IPS-15b (cell line): Measurements from ENCODE around the gene TPSD1.

ENCODE experiments used
- H3K27me3 ChIP-seq: one replicate; pipeline ENCODE4 v1.6.1; 2013; ENCODE audit warnings: low read length; ENCODE audit not compliant: control insufficient read depth, insufficient read depth
- H3K36me3 ChIP-seq: one replicate; pipeline ENCODE4 v1.6.1; 2013; ENCODE audit warnings: low read length; ENCODE audit not compliant: control insufficient read depth, insufficient read depth
- H3K4me1 ChIP-seq: one replicate; pipeline ENCODE4 v1.6.1; 2013; ENCODE audit warnings: mild to moderate bottlenecking, low read length; ENCODE audit not compliant: control insufficient read depth, insufficient read depth
- H3K4me3 ChIP-seq: one replicate; pipeline ENCODE4 v1.5.1; 2013; ENCODE audit warnings: low read depth, low read length
- H3K9ac ChIP-seq: one replicate; pipeline ENCODE4 v1.6.1; 2013; ENCODE audit warnings: low read depth, mild to moderate bottlenecking, low read length
- H3K9me3 ChIP-seq: one replicate; pipeline ENCODE4 v1.6.1; 2013; ENCODE audit warnings: mild to moderate bottlenecking, low read length; ENCODE audit not compliant: control insufficient read depth, insufficient read depth

Gene TPSD1

GRCh38 chr16:1272453-1273198, 16.8 kb downstream of the TPSD1 start:
- Histone ChIP-seq H3K4me1 (no peaks in the 10 kb centered on the region), H3K27me3 (no peaks in the 10 kb centered on the region), H3K9ac (no peak overlapping the region), H3K4me3 (no peak overlapping the region), H3K9me3 (no peaks in the 10 kb centered on the region), H3K36me3 (no peaks in the 10 kb centered on the region)

GRCh38 chr16:1273816-1274215, 17.9 kb downstream of the TPSD1 start:
- no peak overlapping the region for H3K4me3 ChIP-seq
- H3K9ac ChIP-seq, result no peak overlapping the region
- H3K36me3 ChIP-seq, result no peaks in the 10 kb centered on the region
- no peaks in the 10 kb centered on the region for H3K27me3 ChIP-seq
- no peaks in the 10 kb centered on the region for H3K9me3 ChIP-seq
- peaks cover 2% of the 10 kb centered on the region for H3K4me1 ChIP-seq

- H3K4me3 ChIP-seq, result no peak overlapping the region
- H3K4me1 ChIP-seq, result peaks cover 2% of the 10 kb centered on the region
- H3K27me3 ChIP-seq, result no peaks in the 10 kb centered on the region
- H3K9ac ChIP-seq, result no peak overlapping the region
- H3K9me3 ChIP-seq, result no peaks in the 10 kb centered on the region
- H3K36me3 ChIP-seq, result no peaks in the 10 kb centered on the region
Observed at GRCh38 chr16:1274767-1275166, 18.9 kb downstream of the TPSD1 start.

DNA sequence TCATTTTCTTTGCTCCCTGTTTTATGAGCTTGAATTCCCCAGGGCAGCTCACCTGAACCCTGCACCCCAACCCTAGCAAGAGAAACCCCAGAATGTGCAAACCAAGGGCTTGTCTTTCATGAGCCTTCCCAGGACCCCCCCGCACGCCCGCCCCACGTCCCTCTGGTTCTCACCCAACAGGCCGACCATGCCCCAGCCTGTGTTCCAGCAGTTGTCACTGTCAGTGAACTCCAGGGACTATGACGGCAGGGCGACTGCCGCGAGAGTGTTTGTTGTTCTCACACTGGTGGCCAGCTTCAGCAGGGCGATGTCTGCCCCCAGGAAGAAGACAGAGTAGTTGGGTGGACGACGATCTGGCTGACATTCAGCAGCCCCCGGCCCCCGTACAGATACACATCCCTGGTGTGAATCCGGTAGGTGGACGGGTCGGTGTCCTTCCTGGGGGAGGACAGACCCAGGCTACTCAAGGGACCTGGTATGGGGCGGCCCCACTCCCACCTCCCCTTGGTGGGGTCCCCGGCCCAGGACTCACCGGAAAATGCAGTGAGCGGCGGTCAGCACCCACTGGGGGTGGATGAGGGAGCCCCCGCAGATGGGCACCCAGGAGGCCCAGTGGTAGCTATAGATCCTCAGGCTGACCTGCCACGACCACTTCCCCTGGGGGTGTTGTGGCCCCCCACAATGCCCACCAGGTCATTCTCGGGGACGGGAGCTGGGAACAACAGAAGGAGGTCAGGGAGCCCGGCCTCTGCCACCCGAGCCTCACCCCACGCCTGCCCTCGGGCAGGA, 20.1 kb downstream of the TPSD1 start:
- Histone ChIP-seq H3K9ac (no peak overlapping the region), H3K27me3 (no peaks in the 10 kb centered on the region), H3K9me3 (no peaks in the 10 kb centered on the region), H3K36me3 (no peaks in the 10 kb centered on the region), H3K4me3 (no peak overlapping the region), H3K4me1 (peaks cover 2% of the 10 kb centered on the region)

DNA sequence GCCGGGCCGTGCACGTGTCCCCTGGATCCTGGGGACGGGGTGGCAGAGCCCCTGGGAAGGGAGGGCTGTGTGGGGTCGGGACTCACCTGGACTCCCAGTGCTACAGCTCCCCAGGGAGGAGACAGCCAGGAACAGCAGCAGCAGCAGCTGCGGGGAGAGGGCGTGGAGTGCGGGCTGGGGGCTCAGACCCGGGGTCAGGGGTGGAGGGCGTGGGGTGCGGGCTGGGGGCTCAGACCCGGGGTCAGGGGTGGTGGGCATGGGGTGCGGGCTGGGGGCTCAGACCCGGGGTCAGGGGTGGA, 20.7 kb downstream of the TPSD1 start:
- Histone ChIP-seq H3K36me3 (no peaks in the 10 kb centered on the region), H3K9ac (no peak overlapping the region), H3K9me3 (no peaks in the 10 kb centered on the region), H3K4me1 (peaks cover 2% of the 10 kb centered on the region), H3K4me3 (no peak overlapping the region), H3K27me3 (no peaks in the 10 kb centered on the region)

DNA sequence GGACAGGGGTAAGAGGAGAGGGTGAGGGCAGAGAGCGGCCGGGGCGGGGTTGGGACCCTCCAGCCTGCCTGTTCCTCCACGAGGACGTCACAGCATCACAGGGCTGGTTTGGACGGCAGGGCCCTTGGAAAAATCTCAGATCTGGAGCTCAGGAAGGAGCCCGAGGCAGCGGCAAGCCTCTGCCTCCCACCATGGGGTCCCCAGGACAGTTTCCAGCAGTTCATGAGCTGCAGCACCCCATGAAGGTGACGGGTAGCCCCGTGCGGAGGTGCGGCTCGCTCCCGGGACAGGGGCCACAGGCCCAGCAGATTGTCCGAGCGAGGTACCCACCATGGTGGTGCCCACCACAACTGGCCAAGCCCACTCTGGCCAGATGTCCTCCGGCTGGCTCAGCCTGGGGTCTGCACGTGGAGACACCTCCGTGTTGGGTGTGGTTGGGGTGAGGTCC, 21.3 kb downstream of the TPSD1 start:
- Histone ChIP-seq H3K27me3 (no peaks in the 10 kb centered on the region), H3K4me3 (no peak overlapping the region), H3K4me1 (peaks cover 2% of the 10 kb centered on the region), H3K9me3 (no peaks in the 10 kb centered on the region), H3K36me3 (no peaks in the 10 kb centered on the region), H3K9ac (no peak overlapping the region)

DNA sequence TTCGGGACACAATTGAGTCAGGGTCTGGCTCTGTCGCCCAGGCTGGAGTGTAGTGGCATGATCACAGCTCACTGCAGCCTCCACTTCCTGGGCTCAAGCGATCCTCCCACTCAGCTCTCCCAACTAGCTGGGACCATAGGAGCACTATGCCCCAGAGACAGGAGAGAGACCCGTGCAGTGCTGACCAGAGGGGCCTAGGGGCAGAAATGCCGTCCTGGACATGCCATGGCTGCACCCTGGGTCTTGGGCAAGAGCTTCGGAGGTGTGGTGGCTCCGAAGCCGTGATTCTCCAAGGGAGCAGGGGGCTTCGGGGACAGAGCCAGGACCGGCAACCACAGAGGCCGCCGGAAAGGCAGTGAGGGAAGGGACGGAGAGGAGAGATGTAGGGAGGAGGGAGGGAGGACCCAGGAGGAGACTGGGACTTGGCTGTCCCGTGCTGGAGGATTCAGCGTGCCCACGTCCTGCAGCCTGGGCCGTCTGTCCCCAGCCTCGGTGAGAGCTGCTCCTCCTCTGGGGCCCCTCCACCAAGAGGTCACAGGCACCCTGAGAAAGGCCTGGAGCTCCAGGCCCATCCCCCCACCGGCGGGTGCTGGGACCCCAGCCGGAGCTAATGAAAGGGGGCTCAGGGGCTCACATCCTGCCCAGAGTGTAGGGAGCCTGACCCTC, 21.9 kb downstream of the TPSD1 start:
- Histone ChIP-seq H3K9me3 (no peaks in the 10 kb centered on the region), H3K36me3 (no peaks in the 10 kb centered on the region), H3K4me3 (no peak overlapping the region), H3K4me1 (peaks cover 2% of the 10 kb centered on the region), H3K9ac (no peak overlapping the region), H3K27me3 (no peaks in the 10 kb centered on the region)

DNA sequence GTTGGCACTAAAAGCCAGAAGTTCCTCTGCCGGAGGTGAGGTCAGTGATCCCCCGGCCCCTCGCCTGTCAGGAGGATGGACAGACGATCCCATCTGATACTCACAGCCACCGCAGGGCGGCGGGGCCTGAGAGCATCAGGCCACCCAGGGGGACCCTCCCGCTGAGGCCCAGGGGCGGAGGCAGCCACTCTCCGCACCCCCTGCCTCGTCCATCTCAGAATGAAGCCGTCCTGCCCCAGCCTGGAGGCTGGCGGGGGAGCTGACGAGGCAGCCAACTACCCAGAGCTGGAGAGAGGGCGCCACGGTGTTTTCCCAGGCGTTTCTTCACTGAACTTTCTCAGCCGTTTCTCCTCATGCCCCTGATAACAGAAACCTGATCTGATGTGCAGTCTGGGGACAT, 22.6 kb downstream of the TPSD1 start:
- no peaks in the 10 kb centered on the region for H3K27me3 ChIP-seq
- H3K9me3 ChIP-seq, result no peaks in the 10 kb centered on the region
- H3K36me3 ChIP-seq, result no peaks in the 10 kb centered on the region
- no peak overlapping the region for H3K9ac ChIP-seq
- H3K4me1 ChIP-seq, result peaks cover 2% of the 10 kb centered on the region
- H3K4me3 ChIP-seq, result no peak overlapping the region

DNA sequence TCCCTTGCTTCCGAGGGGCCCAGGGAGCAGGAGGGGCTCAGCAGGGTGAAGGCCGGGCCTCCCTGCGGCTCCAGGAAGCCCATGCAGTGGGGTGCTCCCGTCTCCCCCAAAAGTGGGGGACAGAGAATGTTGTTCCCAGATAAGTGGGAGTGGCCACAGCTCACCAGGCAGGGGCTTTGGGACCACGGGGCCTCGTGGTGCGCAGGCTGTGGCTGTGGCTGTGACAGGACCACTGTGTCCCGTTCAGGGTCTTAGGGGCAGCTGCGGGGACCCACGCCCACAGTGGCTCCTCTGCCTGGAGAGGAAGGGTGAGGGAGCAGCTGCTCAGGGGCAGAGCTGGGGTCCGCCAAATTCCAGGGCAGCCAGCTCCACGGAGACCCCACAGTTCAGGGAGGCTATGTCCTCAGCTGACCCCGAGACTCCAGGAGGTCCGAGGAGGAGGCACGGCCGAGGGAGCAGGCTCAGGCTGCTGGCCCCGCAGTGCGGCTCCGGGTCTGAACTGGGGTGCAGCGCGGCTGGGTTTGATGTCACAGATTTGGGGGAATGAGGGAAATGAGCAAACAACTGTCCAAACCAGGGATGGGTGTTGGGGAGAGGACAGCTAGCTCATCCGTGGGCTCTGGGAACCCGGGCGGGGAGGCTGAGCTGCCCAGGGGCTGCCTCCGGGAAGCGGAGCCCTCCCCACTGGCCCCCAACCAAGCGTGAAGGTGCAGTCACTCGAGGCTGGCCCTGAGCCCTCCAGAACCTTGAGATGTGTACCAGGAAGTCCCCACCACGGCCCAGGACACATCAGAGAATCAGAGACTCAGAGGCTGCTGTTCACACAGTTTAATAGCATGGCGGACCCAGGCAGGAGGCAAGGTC, 23.4 kb downstream of the TPSD1 start:
- H3K9me3 ChIP-seq, result no peaks in the 10 kb centered on the region
- no peak overlapping the region for H3K4me3 ChIP-seq
- no peaks in the 10 kb centered on the region for H3K36me3 ChIP-seq
- no peaks in the 10 kb centered on the region for H3K27me3 ChIP-seq
- H3K9ac ChIP-seq, result no peak overlapping the region
- H3K4me1 ChIP-seq, result peaks cover 2% of the 10 kb centered on the region

- Histone ChIP-seq H3K9ac (no peak overlapping the region), H3K27me3 (no peaks in the 10 kb centered on the region), H3K9me3 (no peaks in the 10 kb centered on the region), H3K4me1 (peaks cover 2% of the 10 kb centered on the region), H3K4me3 (no peak overlapping the region), H3K36me3 (no peaks in the 10 kb centered on the region)
Observed at GRCh38 chr16:1279945-1280589, 24.2 kb downstream of the TPSD1 start.

GRCh38 chr16:1280783-1281182, 24.9 kb downstream of the TPSD1 start:
- H3K27me3 ChIP-seq, result no peaks in the 10 kb centered on the region
- H3K36me3 ChIP-seq, result no peaks in the 10 kb centered on the region
- no peak overlapping the region for H3K9ac ChIP-seq
- H3K9me3 ChIP-seq, result no peaks in the 10 kb centered on the region
- peaks cover 2% of the 10 kb centered on the region for H3K4me1 ChIP-seq
- H3K4me3 ChIP-seq, result no peak overlapping the region
